ENCODE measurements around the gene OR7A10. TPM values are rescaled to one million over a fixed set of nuclear protein-coding genes. Genes with fewer than 3 reads are reported as not detected.

Gene OR7A10
- not detected in 2 replicates for total RNA-seq

DNA sequence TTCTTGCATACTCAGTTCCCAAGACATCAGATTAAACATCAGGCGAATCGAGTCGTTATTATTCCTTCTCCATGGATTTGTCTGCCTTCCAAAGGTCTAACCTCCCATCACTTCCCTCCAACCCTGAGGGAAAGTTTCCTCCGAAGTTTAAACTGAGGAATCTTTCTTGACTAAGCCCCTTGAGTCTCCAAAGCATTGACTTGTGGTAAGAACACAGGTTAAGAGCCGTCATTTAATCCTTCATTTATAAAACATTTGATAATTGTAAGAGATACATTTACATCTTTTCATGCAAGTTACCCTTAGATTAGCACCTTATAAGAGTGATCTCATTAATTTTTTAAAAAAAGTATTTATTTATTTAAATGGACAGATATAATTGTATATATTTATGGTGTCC lies at the start of gene OR7A10:
TSS of gene OR7A10 (minus strand) at position 101 of the 400 bp plus-strand sequence. CDS start 7,045 bp downstream, outside the sequence.

DNA sequence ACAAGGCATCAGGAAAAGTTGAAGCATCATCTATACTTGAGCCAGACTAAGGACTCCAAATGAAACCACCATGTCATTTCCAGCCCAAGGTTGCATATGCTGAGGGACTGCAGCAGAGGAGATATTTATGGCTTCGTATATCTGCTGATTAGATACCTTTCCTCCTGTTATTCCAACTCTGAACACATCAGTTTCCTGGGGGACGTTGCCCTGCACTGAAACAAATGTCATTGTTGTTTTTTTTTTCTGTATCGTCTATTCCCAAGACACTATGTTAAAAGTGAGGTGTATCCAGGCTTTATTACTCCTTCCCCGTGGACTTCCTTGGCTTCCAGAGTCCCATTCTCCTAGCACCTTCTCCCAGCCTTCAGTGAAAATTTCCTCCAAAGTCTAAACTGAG lies 37.3 kb upstream of the OR7A10 start, which contains the start of gene OR7A17:
TSS of gene OR7A17 (minus strand) at position 101 of the 400 bp plus-strand sequence. CDS start 4,777 bp downstream, outside the sequence.

DNA sequence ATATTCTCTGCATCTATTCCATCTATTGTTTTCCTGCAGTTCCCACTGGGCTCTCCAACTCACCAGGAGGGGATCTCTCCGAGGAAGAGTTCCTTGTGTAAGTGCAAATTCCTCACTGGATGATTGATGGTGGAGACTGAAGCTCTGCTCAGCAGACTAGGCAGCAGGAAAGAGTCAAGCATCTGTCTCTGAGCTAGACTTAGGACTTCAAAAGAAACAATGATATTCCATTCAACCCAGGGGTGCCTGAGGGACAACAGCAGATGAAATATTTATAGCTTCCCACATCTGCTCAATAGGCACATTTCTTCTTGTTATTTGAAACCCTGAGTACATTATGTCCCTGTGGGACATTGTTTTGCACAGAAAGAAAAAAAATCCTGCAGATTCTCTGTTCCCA lies 13.7 kb downstream of the OR7A10 start, which contains the start of the genes OR7A5 and OR7C1:
TSS of gene OR7A5 (minus strand) at position 175 of the 400 bp plus-strand sequence. CDS start 6,944 bp downstream, outside the sequence.
TSS of gene OR7C1 (minus strand) at position 175 of the 400 bp plus-strand sequence. CDS start 35,049 bp downstream, outside the sequence.

Other genes starting within 250 kb of the OR7A10 start
- not detected in 2 replicates for gene ADGRE3, start 174.1 kb downstream of the OR7A10 start, total RNA-seq
- 11.2 and 17.7 TPM in 2 replicates for gene ZNF333, start 158.9 kb downstream of the OR7A10 start, total RNA-seq
- gene ADGRE2, start 70.4 kb downstream of the OR7A10 start, total RNA-seq = not detected in 2 replicates
- gene OR7A5, start 13.7 kb downstream of the OR7A10 start, total RNA-seq = not detected in 2 replicates
- gene OR7C1, start 13.7 kb downstream of the OR7A10 start, total RNA-seq = not detected in 2 replicates
- not detected in 2 replicates for gene OR7A17, start 37.2 kb upstream of the OR7A10 start, total RNA-seq
- not detected in 2 replicates for gene OR7C2, start 92.6 kb upstream of the OR7A10 start, total RNA-seq
- not detected in 2 replicates for gene SLC1A6, start 130.9 kb upstream of the OR7A10 start, total RNA-seq
- gene CASP14, start 200.6 kb upstream of the OR7A10 start, total RNA-seq = not detected in 2 replicates
- not detected in 2 replicates for gene OR1I1, start 233.3 kb upstream of the OR7A10 start, total RNA-seq

All from endothelial cell of coronary artery (primary cell).